Hypothalamus (tissue), 51 donors: ENCODE data around the gene LEFTY1.
A peak's percentile ranks its signal among the peaks of the same experiment; 100 is the strongest.

Source experiments
- DNase-seq, 51 donors: peaks; one replicate each; lab custom pipeline; 2025; lab: John Stamatoyannopoulos, UW

LEFTY1 gene

GRCh38 chr1:225855503-225856300 lies 33.2 kb downstream of the LEFTY1 start:
- DNase-seq: peak in 1 of 51 donors; percentile 30

- no peak for DNase-seq
Observed at GRCh38 chr1:225853441-225853840, 35.5 kb downstream of the LEFTY1 start.

- no peak for DNase-seq
Observed at GRCh38 chr1:225852413-225853124, 36.4 kb downstream of the LEFTY1 start.

- DNase-seq: no peak
Observed at GRCh38 chr1:225851805-225852204, 37.1 kb downstream of the LEFTY1 start.

- DNase-seq: no peak
Observed at GRCh38 chr1:225850370-225850769, 38.6 kb downstream of the LEFTY1 start.

GRCh38 chr1:225849925-225850324 lies 39.0 kb downstream of the LEFTY1 start:
- peak in 13 of 51 donors; percentile 18 to 53 (median 33) for DNase-seq

GRCh38 chr1:225848030-225848955 lies 40.7 kb downstream of the LEFTY1 start:
- peak in 29 of 51 donors; percentile 20 to 76 (median 51) for DNase-seq

GRCh38 chr1:225847610-225848009 lies 41.3 kb downstream of the LEFTY1 start:
- DNase-seq: no peak

- DNase-seq: peak in 6 of 51 donors; percentile 18 to 48 (median 32)
Observed at GRCh38 chr1:225846331-225847310, 42.3 kb downstream of the LEFTY1 start.

- DNase-seq: peak in 26 of 51 donors; percentile 15 to 67 (median 38)
Observed at GRCh38 chr1:225845571-225846259, 43.2 kb downstream of the LEFTY1 start.

- DNase-seq: no peak
Observed at GRCh38 chr1:225845097-225845496, 43.8 kb downstream of the LEFTY1 start.

- peak in 2 of 51 donors; percentile 37 to 44 for DNase-seq
Observed at GRCh38 chr1:225844236-225845061, 44.5 kb downstream of the LEFTY1 start.

GRCh38 chr1:225843426-225843795 lies 45.5 kb downstream of the LEFTY1 start:
- no peak for DNase-seq

- no peak for DNase-seq
Observed at GRCh38 chr1:225842788-225843425, 46.0 kb downstream of the LEFTY1 start.

GRCh38 chr1:225842074-225842473 lies 46.9 kb downstream of the LEFTY1 start:
- no peak for DNase-seq

GRCh38 chr1:225840713-225841112 lies 48.2 kb downstream of the LEFTY1 start:
- no peak for DNase-seq

GRCh38 chr1:225840223-225840610 lies 48.7 kb downstream of the LEFTY1 start:
- no peak for DNase-seq

- DNase-seq: no peak
Observed at GRCh38 chr1:225838793-225839192, 50.2 kb downstream of the LEFTY1 start.
